ENCODE measurements around the gene PAK1.

PAK1 gene

GRCh38 chr11:77359481-77359880 is 114.4 kb downstream of the PAK1 start:
- no peak for DNase-seq

- no peak for DNase-seq
Measured at GRCh38 chr11:77353131-77353530, 120.8 kb downstream of the PAK1 start.

GRCh38 chr11:77351281-77351886 is 122.5 kb downstream of the PAK1 start:
- no peak for DNase-seq

GRCh38 chr11:77347948-77348347 is 125.9 kb downstream of the PAK1 start:
- no peak for DNase-seq

- DNase-seq, result no peak
Measured at GRCh38 chr11:77346906-77347603, 126.8 kb downstream of the PAK1 start.

GRCh38 chr11:77345621-77346020 is 128.3 kb downstream of the PAK1 start:
- no peak for DNase-seq

GRCh38 chr11:77340501-77340900 is 133.4 kb downstream of the PAK1 start:
- no peak for DNase-seq

GRCh38 chr11:77332259-77332658 is 141.6 kb downstream of the PAK1 start:
- DNase-seq, result no peak

- no peak for DNase-seq
Measured at GRCh38 chr11:77325159-77325558, 148.7 kb downstream of the PAK1 start.

GRCh38 chr11:77324508-77324907 is 149.4 kb downstream of the PAK1 start:
- DNase-seq, result no peak

- DNase-seq, result peak; percentile 30
Measured at GRCh38 chr11:77322926-77323590, 150.8 kb downstream of the PAK1 start.

GRCh38 chr11:77322506-77322905 is 151.4 kb downstream of the PAK1 start:
- peak; percentile 5 for DNase-seq

GRCh38 chr11:77320351-77320750 is 153.5 kb downstream of the PAK1 start:
- no peak for DNase-seq

GRCh38 chr11:77318600-77318999 is 155.3 kb downstream of the PAK1 start:
- DNase-seq, result no peak

- no peak for DNase-seq
Measured at GRCh38 chr11:77316733-77317342, 157.1 kb downstream of the PAK1 start.

- no peak for DNase-seq
Measured at GRCh38 chr11:77312107-77312506, 161.8 kb downstream of the PAK1 start.

GRCh38 chr11:77311701-77312100 is 162.2 kb downstream of the PAK1 start:
- no peak for DNase-seq

GRCh38 chr11:77310721-77311120 is 163.2 kb downstream of the PAK1 start:
- DNase-seq, result no peak

GRCh38 chr11:77309401-77310085 is 164.4 kb downstream of the PAK1 start:
- no peak for DNase-seq

- no peak for DNase-seq
Measured at GRCh38 chr11:77308838-77309237, 165.1 kb downstream of the PAK1 start.

- no peak for DNase-seq
Measured at GRCh38 chr11:77303328-77303727, 170.6 kb downstream of the PAK1 start.

GRCh38 chr11:77302752-77303151 is 171.1 kb downstream of the PAK1 start:
- DNase-seq, result no peak

GRCh38 chr11:77301510-77301909 is 172.4 kb downstream of the PAK1 start, which contains the start of gene GDPD4:
Gene GDPD4, minus strand, starts transcription at chr11:77301686. Its CDS starts 16,549 bp downstream, at chr11:77285137.
- DNase-seq, result no peak

All from midbrain (tissue), 1 donor.